ENCODE results near the gene GDPD5. TPM values are rescaled to one million over a fixed set of nuclear protein-coding genes. Genes with fewer than 3 reads are reported as not detected.

Gene GDPD5
- total and polyA plus RNA-seq, 9 of the 15 experiments (the other 6 are each of a cell fraction or from before 2014, with no cell fraction given), result 0.32 to 27.3 (median 8.0) TPM

- TF ChIP-seq, protein P1, sequence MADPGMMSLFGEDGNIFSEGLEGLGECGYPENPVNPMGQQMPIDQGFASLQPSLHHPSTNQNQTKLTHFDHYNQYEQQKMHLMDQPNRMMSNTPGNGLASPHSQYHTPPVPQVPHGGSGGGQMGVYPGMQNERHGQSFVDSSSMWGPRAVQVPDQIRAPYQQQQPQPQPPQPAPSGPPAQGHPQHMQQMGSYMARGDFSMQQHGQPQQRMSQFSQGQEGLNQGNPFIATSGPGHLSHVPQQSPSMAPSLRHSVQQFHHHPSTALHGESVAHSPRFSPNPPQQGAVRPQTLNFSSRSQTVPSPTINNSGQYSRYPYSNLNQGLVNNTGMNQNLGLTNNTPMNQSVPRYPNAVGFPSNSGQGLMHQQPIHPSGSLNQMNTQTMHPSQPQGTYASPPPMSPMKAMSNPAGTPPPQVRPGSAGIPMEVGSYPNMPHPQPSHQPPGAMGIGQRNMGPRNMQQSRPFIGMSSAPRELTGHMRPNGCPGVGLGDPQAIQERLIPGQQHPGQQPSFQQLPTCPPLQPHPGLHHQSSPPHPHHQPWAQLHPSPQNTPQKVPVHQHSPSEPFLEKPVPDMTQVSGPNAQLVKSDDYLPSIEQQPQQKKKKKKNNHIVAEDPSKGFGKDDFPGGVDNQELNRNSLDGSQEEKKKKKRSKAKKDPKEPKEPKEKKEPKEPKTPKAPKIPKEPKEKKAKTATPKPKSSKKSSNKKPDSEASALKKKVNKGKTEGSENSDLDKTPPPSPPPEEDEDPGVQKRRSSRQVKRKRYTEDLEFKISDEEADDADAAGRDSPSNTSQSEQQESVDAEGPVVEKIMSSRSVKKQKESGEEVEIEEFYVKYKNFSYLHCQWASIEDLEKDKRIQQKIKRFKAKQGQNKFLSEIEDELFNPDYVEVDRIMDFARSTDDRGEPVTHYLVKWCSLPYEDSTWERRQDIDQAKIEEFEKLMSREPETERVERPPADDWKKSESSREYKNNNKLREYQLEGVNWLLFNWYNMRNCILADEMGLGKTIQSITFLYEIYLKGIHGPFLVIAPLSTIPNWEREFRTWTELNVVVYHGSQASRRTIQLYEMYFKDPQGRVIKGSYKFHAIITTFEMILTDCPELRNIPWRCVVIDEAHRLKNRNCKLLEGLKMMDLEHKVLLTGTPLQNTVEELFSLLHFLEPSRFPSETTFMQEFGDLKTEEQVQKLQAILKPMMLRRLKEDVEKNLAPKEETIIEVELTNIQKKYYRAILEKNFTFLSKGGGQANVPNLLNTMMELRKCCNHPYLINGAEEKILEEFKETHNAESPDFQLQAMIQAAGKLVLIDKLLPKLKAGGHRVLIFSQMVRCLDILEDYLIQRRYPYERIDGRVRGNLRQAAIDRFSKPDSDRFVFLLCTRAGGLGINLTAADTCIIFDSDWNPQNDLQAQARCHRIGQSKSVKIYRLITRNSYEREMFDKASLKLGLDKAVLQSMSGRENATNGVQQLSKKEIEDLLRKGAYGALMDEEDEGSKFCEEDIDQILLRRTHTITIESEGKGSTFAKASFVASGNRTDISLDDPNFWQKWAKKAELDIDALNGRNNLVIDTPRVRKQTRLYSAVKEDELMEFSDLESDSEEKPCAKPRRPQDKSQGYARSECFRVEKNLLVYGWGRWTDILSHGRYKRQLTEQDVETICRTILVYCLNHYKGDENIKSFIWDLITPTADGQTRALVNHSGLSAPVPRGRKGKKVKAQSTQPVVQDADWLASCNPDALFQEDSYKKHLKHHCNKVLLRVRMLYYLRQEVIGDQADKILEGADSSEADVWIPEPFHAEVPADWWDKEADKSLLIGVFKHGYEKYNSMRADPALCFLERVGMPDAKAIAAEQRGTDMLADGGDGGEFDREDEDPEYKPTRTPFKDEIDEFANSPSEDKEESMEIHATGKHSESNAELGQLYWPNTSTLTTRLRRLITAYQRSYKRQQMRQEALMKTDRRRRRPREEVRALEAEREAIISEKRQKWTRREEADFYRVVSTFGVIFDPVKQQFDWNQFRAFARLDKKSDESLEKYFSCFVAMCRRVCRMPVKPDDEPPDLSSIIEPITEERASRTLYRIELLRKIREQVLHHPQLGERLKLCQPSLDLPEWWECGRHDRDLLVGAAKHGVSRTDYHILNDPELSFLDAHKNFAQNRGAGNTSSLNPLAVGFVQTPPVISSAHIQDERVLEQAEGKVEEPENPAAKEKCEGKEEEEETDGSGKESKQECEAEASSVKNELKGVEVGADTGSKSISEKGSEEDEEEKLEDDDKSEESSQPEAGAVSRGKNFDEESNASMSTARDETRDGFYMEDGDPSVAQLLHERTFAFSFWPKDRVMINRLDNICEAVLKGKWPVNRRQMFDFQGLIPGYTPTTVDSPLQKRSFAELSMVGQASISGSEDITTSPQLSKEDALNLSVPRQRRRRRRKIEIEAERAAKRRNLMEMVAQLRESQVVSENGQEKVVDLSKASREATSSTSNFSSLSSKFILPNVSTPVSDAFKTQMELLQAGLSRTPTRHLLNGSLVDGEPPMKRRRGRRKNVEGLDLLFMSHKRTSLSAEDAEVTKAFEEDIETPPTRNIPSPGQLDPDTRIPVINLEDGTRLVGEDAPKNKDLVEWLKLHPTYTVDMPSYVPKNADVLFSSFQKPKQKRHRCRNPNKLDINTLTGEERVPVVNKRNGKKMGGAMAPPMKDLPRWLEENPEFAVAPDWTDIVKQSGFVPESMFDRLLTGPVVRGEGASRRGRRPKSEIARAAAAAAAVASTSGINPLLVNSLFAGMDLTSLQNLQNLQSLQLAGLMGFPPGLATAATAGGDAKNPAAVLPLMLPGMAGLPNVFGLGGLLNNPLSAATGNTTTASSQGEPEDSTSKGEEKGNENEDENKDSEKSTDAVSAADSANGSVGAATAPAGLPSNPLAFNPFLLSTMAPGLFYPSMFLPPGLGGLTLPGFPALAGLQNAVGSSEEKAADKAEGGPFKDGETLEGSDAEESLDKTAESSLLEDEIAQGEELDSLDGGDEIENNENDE (IDR thresholded peaks at IDR 0.05; ENCODE audit: low read depth, low read length), result no peak
- TF ChIP-seq SRSF1 (IDR thresholded peaks at IDR 0.05; ENCODE audit: low read depth, low read length), result no peak
- TF ChIP-seq ZNF347 (CRISPR knock-in tag; IDR thresholded peaks at IDR 0.05; ENCODE audit: low read depth), result no peak
- TF ChIP-seq CREM (IDR thresholded peaks at IDR 0.05; ENCODE audit: low read depth), result peak; percentile 61
- TF ChIP-seq GATA2 (CRISPR knock-in tag; IDR thresholded peaks at IDR 0.05), result peak; percentile 83
These were observed 8.7 kb upstream of the GDPD5 start (continued) for GRCh38 chr11:75534259-75535069.
